ENCODE results near the gene PERM1. TPM values are rescaled to one million over a fixed set of nuclear protein-coding genes. Genes with fewer than 3 reads are reported as not detected.

Gene PERM1
- total RNA-seq, 2 experiments from 2014 or later: not detected

GRCh38 chr1:967466-968343, 14.2 kb downstream of the PERM1 start:
- ATAC-seq (no peak), DNase-seq (no peak)
- Mint-ChIP-seq H3K4me3 (no peak overlapping the region), H3K27me3 (peaks cover 6% of the 10 kb centered on the region), H3K27ac (no peak overlapping the region), H3K36me3 (peaks cover 1% of the 10 kb centered on the region), H3K9me3 (ENCODE audit: low read depth) (no peaks in the 10 kb centered on the region), H3K4me1 (peaks cover 14% of the 10 kb centered on the region)
- CTCF ChIA-PET: interaction anchor here (0.8 to 1.3 kb wide), 3 partner anchors 14 to 96 kb away, joined by 3 to 17 read pairs (median 3); partner anchors contain the start of gene PERM1

GRCh38 chr1:966704-967300, 15.1 kb downstream of the PERM1 start:
- peaks cover 1% of the 10 kb centered on the region for H3K36me3 Mint-ChIP-seq
- no peaks in the 10 kb centered on the region for H3K9me3 Mint-ChIP-seq (ENCODE audit: low read depth)
- peak overlapping the region; percentile 79 for H3K4me3 Mint-ChIP-seq
- ATAC-seq (peak; percentile 91), DNase-seq (peak; percentile 92)
- CTCF ChIA-PET: interaction anchor here (0.6 to 1.3 kb wide), 9 partner anchors 9 to 408 kb away, joined by 3 to 17 read pairs (median 3); partner anchors contain the start of gene AURKAIP1
- H3K4me1 Mint-ChIP-seq: peaks cover 14% of the 10 kb centered on the region
- H3K27me3 Mint-ChIP-seq: peaks cover 6% of the 10 kb centered on the region
- peak overlapping the region; percentile 85 for H3K27ac Mint-ChIP-seq

- Mint-ChIP-seq H3K36me3 (peaks cover 1% of the 10 kb centered on the region), H3K27ac (peak within 1 kb of the TSS; percentile 85), H3K4me1 (peaks cover 20% of the 10 kb centered on the region), H3K27me3 (peaks cover 6% of the 10 kb centered on the region), H3K4me3 (peak within 1 kb of the TSS; percentile 79), H3K9me3 (ENCODE audit: low read depth) (no peaks in the 10 kb centered on the region)
- CTCF ChIA-PET: interaction anchor here (0.6 to 1.3 kb wide), 9 partner anchors 9 to 409 kb away, joined by 3 to 17 read pairs (median 3); partner anchors contain the start of gene AURKAIP1
- ATAC-seq: peak; percentile 68
- peak; percentile 69 for DNase-seq
Observed at GRCh38 chr1:966135-966703, 15.7 kb downstream of the PERM1 start, which contains the start of gene PLEKHN1. Gene PLEKHN1 (plus strand): TSS chr1:966482. CDS start chr1:966532, 50 bp downstream.

DNA sequence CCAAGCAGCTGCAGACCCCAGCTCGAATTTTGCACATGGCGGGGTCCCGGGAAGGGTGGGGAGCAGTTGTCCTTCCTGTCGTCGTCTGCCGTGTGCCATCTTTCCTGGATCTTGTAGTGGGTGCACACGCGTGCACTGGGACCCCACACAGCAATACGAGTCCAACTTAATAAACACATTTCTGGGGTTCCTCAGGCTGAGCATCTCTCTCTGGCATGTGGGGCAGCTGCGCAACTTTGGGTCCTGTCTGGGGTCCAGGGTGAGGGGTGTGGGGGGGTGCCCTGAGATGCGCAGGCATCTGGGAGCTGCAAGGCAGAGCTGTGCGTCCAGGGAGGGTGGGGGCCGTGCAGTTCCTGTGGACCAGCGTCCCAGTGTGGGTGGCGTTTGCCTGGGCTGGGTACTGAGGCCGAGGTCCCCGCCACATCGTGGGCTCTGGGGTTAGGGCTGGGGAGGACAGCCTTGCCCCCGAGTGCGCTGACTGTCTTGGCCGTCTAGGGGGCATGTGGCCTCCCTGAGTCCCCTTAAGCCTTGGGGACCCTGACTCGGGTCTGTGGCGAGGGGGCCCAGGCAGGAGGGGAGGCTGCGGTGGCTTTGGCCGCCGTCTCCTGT, 16.3 kb downstream of the PERM1 start:
- DNase-seq: no peak
- peaks cover 1% of the 10 kb centered on the region for H3K36me3 Mint-ChIP-seq
- H3K27ac Mint-ChIP-seq: peak overlapping the region; percentile 28
- no peaks in the 10 kb centered on the region for H3K9me3 Mint-ChIP-seq (ENCODE audit: low read depth)
- peaks cover 20% of the 10 kb centered on the region for H3K4me1 Mint-ChIP-seq
- H3K4me3 Mint-ChIP-seq: peak overlapping the region; percentile 50
- CTCF ChIA-PET: no interaction called here
- H3K27me3 Mint-ChIP-seq: peaks cover 6% of the 10 kb centered on the region
- no peak for ATAC-seq

DNA sequence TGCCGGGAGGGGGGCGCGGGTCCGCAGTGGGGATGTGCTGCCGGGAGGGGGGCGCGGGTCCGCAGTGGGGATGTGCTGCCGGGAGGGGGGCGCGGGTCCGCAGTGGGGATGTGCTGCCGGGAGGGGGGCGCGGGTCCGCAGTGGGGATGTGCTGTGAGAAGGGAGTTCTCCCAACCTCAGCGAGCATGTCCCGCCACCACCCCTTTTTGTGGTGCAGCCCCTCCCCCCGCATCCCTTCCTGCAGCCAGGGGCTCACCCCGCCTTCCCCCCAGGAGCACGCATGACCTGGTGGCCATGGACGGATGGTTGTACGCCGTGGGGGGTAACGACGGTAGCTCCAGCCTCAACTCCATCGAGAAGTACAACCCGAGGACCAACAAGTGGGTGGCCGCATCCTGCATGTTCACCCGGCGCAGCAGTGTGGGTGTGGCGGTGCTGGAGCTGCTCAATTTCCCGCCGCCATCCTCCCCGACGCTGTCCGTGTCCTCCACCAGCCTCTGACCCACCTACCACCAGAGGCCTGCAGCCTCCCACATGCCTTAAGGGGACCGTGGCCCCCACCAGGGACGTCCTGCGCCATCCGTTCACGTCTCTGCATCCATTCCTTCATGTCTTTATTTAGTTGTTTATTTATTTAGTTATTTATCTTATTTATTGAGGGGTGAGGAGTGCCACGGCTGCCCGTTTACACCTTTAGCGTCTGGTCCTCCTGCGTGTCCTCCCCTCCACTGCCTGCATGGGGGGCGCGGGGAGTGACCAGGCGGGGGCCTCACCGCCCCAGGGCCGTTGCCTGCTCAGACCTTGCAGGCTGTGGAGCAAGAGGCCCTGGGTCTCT, 17.0 kb downstream of the PERM1 start:
- ATAC-seq (no peak), DNase-seq (no peak)
- H3K4me1 Mint-ChIP-seq: peaks cover 20% of the 10 kb centered on the region
- H3K9me3 Mint-ChIP-seq (ENCODE audit: low read depth): no peaks in the 10 kb centered on the region
- CTCF ChIA-PET: interaction anchor here (1.6 kb wide), 1 partner anchor 60 kb away, joined by 3 read pairs; no protein-coding TSS in a partner anchor
- no peak overlapping the region for H3K4me3 Mint-ChIP-seq
- H3K27me3 Mint-ChIP-seq: peaks cover 6% of the 10 kb centered on the region
- H3K27ac Mint-ChIP-seq: no peak overlapping the region
- peaks cover 1% of the 10 kb centered on the region for H3K36me3 Mint-ChIP-seq

DNA sequence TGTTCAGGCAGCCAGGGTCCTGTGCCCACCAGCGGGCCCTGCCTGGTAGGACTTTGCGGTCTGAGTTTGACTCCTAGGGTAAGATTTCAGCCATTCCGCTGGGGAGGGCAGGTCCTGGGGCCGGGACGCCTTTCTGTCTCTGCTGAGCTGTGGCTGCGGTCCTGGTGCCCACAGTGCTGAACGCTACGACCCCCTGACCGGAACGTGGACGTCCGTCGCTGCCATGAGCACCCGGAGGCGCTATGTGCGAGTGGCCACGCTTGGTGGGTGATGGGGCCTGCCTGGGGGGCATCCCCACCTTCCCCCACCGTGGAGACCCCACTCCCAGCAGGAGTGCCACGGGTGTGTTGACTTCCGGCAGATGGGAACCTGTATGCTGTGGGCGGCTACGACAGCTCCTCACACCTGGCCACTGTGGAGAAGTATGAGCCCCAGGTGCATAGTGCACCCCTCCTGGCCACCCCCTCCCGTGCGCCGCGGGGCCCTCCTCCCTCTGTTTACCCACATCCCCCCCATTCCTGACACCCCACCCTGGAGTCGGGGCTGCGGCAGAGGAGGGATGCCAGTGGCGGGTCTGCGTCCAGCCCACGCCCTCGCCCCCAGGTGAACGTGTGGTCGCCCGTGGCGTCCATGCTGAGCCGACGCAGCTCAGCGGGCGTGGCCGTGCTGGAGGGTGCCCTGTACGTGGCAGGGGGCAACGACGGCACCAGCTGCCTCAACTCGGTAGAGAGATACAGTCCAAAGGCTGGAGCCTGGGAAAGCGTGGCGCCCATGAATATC, 18.0 kb downstream of the PERM1 start:
- CTCF ChIA-PET: interaction anchor here (1.6 kb wide), 1 partner anchor 59 kb away, joined by 3 read pairs; no protein-coding TSS in a partner anchor
- peaks cover 1% of the 10 kb centered on the region for H3K36me3 Mint-ChIP-seq
- DNase-seq (no peak), ATAC-seq (no peak)
- no peak overlapping the region for H3K4me3 Mint-ChIP-seq
- peaks cover 21% of the 10 kb centered on the region for H3K4me1 Mint-ChIP-seq
- H3K27me3 Mint-ChIP-seq: peaks cover 2% of the 10 kb centered on the region
- no peak overlapping the region for H3K27ac Mint-ChIP-seq
- H3K9me3 Mint-ChIP-seq (ENCODE audit: low read depth): no peaks in the 10 kb centered on the region

DNA sequence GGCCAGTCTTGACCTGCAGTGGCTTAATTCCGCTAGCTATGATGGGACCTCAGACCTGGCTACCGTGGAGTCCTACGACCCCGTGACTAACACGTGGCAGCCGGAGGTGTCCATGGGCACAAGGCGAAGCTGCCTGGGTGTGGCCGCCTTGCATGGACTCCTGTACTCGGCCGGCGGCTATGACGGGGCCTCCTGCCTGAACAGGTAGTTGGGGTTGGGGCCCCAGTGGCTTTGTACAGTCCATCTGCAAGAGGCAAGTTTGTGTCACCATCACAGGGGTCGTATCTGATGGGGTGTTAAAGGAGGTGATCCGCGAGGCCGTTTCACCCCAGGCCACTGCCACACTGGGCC, 18.6 kb downstream of the PERM1 start:
- no peak overlapping the region for H3K27ac Mint-ChIP-seq
- CTCF ChIA-PET: interaction anchor here (1.6 kb wide), 1 partner anchor 59 kb away, joined by 3 read pairs; no protein-coding TSS in a partner anchor
- H3K36me3 Mint-ChIP-seq: peaks cover 1% of the 10 kb centered on the region
- H3K4me3 Mint-ChIP-seq: no peak overlapping the region
- H3K27me3 Mint-ChIP-seq: peaks cover 1% of the 10 kb centered on the region
- peaks cover 25% of the 10 kb centered on the region for H3K4me1 Mint-ChIP-seq
- ATAC-seq: no peak
- DNase-seq: no peak
- H3K9me3 Mint-ChIP-seq (ENCODE audit: low read depth): no peaks in the 10 kb centered on the region

DNA sequence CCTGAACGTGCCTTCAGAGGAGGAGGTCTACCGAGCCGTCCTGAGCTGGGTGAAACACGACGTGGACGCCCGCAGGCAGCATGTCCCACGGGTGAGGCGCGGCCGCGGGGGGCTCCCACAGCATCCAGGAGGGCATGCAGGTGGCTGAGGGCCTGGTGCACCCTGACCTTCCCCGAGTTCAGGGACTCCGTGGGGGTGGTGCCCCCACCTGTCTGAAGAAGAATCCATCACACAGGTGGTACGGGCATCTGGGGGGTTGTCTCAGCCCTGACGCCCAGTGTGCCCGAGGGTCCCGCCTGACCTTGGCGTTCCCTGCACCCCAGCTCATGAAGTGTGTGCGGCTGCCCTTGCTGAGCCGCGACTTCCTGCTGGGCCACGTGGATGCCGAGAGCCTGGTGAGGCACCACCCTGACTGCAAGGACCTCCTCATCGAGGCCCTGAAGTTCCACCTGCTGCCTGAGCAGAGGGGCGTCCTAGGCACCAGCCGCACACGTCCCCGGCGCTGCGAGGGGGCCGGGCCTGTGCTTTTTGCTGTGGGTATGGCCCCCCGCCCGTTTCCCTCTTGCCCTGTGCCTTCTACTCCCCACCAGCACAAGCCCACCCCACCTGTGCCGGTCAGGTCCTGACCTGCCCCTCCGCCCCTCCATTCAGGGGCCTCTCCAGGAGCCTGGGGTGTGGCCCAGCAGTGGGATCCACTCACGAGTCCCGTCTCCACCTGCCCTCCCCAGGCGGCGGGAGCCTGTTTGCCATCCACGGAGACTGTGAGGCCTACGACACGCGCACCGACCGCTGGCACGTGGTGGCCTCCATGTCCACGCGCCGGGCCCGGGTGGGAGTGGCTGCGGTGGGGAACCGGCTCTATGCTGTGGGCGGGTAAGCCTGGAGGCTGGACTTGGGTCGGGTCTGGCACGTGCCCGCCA, 19.3 kb downstream of the PERM1 start:
- Mint-ChIP-seq H3K27me3 (no peaks in the 10 kb centered on the region), H3K36me3 (peaks cover 2% of the 10 kb centered on the region), H3K27ac (no peak overlapping the region), H3K4me3 (peak overlapping the region; percentile 30), H3K9me3 (ENCODE audit: low read depth) (no peaks in the 10 kb centered on the region), H3K4me1 (peaks cover 27% of the 10 kb centered on the region)
- ATAC-seq (no peak), DNase-seq (no peak)
- CTCF ChIA-PET: no interaction called here

- peak overlapping the region; percentile 41 for H3K4me3 Mint-ChIP-seq
- H3K27ac Mint-ChIP-seq: no peak overlapping the region
- no peaks in the 10 kb centered on the region for H3K27me3 Mint-ChIP-seq
- no peak for DNase-seq
- H3K9me3 Mint-ChIP-seq (ENCODE audit: low read depth): no peaks in the 10 kb centered on the region
- peaks cover 4% of the 10 kb centered on the region for H3K36me3 Mint-ChIP-seq
- CTCF ChIA-PET: no interaction called here
- peaks cover 24% of the 10 kb centered on the region for H3K4me1 Mint-ChIP-seq
- ATAC-seq: no peak
Observed at GRCh38 chr1:961132-961669, 20.7 kb downstream of the PERM1 start.

DNA sequence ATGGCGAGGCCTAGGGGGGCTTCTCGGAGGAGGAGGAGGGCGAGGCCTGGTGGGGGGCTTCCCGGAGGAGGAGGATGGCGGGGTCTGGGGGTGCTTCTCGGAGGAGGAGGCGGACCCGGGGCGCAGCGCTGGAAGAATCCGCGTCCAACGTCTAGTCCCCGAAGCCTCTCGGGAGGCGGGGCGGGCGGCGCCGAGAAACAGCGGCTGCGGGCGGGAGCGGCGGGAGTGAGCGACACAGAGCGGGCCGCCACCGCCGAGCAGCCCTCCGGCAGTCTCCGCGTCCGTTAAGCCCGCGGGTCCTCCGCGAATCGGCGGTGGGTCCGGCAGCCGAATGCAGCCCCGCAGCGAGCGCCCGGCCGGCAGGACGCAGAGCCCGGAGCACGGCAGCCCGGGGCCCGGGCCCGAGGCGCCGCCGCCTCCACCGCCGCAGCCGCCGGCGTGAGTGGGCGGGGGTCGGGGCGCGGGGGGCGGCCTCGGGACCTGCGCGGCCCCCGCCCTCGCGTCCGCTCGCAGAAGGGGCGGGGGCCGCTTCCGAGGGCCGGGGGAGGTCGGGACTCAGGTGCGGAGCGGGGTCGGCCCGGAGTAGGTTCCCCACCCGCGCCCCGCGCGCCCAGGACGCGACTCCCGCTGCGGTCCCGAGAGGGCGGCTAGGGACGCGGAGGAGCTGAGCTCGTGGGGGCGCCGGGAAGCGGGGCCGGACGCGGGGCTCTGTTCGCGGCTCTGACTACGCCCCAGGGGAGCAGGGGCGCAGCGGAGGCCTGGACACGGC, 21.3 kb downstream of the PERM1 start, which contains the start of gene KLHL17:
Gene KLHL17, plus strand, starts transcription at position 222 of the 769 bp plus-strand sequence. Its CDS starts 110 bp downstream, at position 332.
- H3K4me1 Mint-ChIP-seq: peaks cover 18% of the 10 kb centered on the region
- peak within 1 kb of the TSS; percentile 56 for H3K27ac Mint-ChIP-seq
- CTCF ChIA-PET: no interaction called here
- ATAC-seq (peak; percentile 69), DNase-seq (peak; percentile 87)
- H3K27me3 Mint-ChIP-seq: no peaks in the 10 kb centered on the region
- peak within 1 kb of the TSS; percentile 81 for H3K4me3 Mint-ChIP-seq
- H3K9me3 Mint-ChIP-seq (ENCODE audit: low read depth): no peaks in the 10 kb centered on the region
- H3K36me3 Mint-ChIP-seq: peaks cover 4% of the 10 kb centered on the region

All from activated CD8-positive, alpha-beta memory T cell treated with anti-CD3 and anti-CD28 coated beads, Interleukin-2, amount 10 ng/mL, durations not matched to agents 7 days and 5 days (primary cell).